ENCODE results near the gene RBFOX1. TPM values are rescaled to one million over a fixed set of nuclear protein-coding genes. Genes with fewer than 3 reads are reported as not detected.

The RBFOX1 gene
- total RNA-seq, 1 experiment from 2014 or later: not detected

DNA sequence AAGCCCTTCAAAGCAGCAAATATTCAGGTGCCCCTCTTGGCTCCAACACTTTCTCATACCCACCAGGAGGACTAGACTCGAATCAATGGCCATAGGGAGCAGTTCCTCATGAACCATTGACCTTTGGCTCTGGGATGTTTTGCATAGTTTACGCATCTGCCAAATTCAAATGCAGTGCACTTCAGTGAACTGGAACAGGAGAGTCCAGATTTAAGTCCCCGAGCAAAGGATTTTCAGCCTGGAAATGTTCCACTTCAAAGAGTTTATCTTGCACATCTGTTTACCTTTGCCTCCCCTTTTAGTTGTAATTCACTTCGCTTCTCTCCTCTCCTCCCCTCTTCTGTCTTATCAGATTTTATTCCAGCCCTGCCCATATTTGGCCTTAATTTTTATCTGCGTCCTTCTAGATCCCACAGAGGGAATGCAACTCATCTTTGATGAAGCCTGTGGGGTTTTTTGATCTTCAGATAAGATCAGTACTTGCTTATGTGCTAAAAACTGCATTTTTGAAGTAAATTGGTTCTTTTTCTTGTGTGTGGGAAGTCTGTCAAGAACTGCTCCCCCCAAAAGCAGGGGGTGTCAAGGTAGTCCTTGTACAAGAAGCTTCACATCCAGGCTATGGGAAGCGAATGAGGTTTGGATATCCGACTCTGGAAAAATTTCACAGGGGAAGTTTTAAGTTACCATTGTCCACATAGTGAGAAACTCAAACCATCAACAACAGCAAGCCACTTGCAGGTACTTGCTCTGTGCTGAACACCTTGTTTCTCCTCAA, 281.6 kb downstream of the RBFOX1 start:
- intact Hi-C loops (cut with micrococcal nuclease): no loop called here
- ATAC-seq (no peak), DNase-seq (ENCODE audit: low read depth, low spot score) (no peak)
- Histone ChIP-seq H3K27ac (ENCODE audit: low read depth, low read length) (no peak overlapping the region), H3K9me2 (ENCODE audit: insufficient read depth) (no peaks in the 10 kb centered on the region), H3K4me1 (ENCODE audit: control insufficient read depth in 1 of 2, insufficient read depth in 2 of 2, low read length in 2 of 2) (no peaks in the 10 kb centered on the region), H3K9ac (ENCODE audit: low read length) (no peak overlapping the region), H3K9me3 (ENCODE audit: control insufficient read depth in 1 of 2, insufficient read depth in 1 of 2, low read depth in 1 of 2, low read length in 2 of 2) (peaks cover 5 to 16% of the 10 kb centered on the region in 2 experiments; a peak in 2 of 4 replicates), H3K36me3 (ENCODE audit: control insufficient read depth in 1 of 2, insufficient read depth in 2 of 2, low read length in 2 of 2) (no peaks in the 10 kb centered on the region), H3K4me2 (ENCODE audit: low read length) (no peak overlapping the region), H3K4me3 (replicated peaks in 1 of 2; ENCODE audit: low read depth in 1 of 2, low read length in 2 of 2) (no peak overlapping the region), H3K27me3 (ENCODE audit: insufficient read depth, low read length) (no peaks in the 10 kb centered on the region), H2AFZ (ENCODE audit: low read depth, low read length, poor library complexity, severe bottlenecking) (no peak overlapping the region), H4K20me1 (ENCODE audit: insufficient read depth) (no peaks in the 10 kb centered on the region), H3K79me2 (ENCODE audit: insufficient read depth, low read length) (no peaks in the 10 kb centered on the region)
- ChIA-PET POLR2A (no interaction called here), CTCF (no interaction called here), RAD21 (ENCODE audit: low non-redundant PET in 1 of 2, low total read pairs in 2 of 2, uncharacterized antibody in 2 of 2, unreplicated experiment in 2 of 2) (no interaction called here)
- TF ChIP-seq YY1 (IDR thresholded peaks at IDR 0.05; ENCODE audit: extremely low read depth, insufficient replicate concordance, low read depth, low read length) (no peak), POLR2A (IDR thresholded peaks at IDR 0.05; ENCODE audit: borderline replicate concordance, extremely low read depth, insufficient read depth, insufficient read length) (no peak), JUND (IDR thresholded peaks at IDR 0.05) (no peak), RAD21 (IDR thresholded peaks at IDR 0.05; ENCODE audit: low read depth) (no peak), EGR1 (IDR thresholded peaks at IDR 0.05; ENCODE audit: low read depth) (no peak), ELF1 (IDR thresholded peaks at IDR 0.05; ENCODE audit: borderline replicate concordance, low read depth) (no peak), SRF (IDR thresholded peaks at IDR 0.05; ENCODE audit: low read depth) (no peak), FOSL1 (IDR thresholded peaks at IDR 0.05; ENCODE audit: low read depth) (no peak), EZH2phosphoT487 (IDR thresholded peaks at IDR 0.05; ENCODE audit: borderline replicate concordance) (no peak), SP1 (IDR thresholded peaks at IDR 0.05; ENCODE audit: low read depth) (no peak)
- TF ChIP-seq, protein P1, sequence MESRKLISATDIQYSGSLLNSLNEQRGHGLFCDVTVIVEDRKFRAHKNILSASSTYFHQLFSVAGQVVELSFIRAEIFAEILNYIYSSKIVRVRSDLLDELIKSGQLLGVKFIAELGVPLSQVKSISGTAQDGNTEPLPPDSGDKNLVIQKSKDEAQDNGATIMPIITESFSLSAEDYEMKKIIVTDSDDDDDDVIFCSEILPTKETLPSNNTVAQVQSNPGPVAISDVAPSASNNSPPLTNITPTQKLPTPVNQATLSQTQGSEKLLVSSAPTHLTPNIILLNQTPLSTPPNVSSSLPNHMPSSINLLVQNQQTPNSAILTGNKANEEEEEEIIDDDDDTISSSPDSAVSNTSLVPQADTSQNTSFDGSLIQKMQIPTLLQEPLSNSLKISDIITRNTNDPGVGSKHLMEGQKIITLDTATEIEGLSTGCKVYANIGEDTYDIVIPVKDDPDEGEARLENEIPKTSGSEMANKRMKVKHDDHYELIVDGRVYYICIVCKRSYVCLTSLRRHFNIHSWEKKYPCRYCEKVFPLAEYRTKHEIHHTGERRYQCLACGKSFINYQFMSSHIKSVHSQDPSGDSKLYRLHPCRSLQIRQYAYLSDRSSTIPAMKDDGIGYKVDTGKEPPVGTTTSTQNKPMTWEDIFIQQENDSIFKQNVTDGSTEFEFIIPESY (IDR thresholded peaks at IDR 0.05; ENCODE audit: extremely low read depth, insufficient replicate concordance, low read length): no peak
- TF ChIP-seq, protein P2, sequence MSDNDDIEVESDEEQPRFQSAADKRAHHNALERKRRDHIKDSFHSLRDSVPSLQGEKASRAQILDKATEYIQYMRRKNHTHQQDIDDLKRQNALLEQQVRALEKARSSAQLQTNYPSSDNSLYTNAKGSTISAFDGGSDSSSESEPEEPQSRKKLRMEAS (IDR thresholded peaks at IDR 0.05): no peak
- TF ChIP-seq, protein P3, sequence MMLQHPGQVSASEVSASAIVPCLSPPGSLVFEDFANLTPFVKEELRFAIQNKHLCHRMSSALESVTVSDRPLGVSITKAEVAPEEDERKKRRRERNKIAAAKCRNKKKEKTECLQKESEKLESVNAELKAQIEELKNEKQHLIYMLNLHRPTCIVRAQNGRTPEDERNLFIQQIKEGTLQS (IDR thresholded peaks at IDR 0.05): no peak
- BruUV-seq (replicated peaks): no TSS peak
